NAMALWA (cell line): ENCODE measurements around the gene TBC1D9.

Experiments
- DNase-seq: peaks from one replicate; pipeline ENCODE4 v3.0.0-alpha.2; 2015; ENCODE audit warnings: low spot score

Gene TBC1D9

DNA sequence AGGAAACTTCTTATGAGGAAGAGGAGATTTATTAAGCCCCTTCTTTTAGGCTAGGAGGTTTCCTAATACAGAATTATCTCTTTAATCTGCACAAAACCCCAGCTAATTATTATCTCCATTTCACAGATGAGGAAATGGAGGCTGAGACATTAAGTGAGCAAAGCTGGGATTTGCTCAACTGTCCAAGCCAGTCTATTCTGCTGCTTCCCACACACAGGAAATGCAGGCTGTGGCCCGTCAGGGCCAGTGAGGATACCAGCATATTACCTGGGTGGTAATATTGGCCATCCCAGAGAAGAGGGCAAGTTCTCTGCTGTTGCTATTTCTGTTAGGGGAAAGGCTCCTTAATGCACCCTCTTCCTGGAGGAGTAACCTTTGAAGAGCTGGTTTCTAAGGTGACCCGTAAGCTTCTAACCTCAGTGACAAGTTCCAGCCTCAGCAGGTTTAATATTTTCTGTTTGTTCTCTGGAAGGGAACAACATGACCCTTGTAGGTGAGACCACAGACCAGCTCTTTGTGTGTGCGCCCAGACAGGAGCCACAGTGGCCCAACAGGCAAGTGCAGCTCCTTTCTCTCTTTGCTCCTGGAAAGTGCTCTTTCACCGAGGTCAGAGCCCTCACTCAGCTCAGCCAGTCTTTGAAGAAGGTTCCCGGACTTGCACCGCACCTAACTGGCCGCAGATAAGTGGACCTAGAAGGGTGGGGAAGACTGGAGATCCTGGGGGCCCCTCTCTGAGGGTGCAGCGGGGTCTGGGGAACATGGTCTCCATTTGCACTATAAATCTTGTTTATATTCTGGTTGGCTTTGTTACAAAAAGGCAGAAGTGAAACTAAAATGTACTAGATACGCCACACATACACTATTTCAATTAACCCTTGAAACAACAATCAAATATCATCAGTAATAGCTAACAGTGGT, 35.5 kb downstream of the TBC1D9 start:
- DNase-seq = peak; percentile 54

DNA sequence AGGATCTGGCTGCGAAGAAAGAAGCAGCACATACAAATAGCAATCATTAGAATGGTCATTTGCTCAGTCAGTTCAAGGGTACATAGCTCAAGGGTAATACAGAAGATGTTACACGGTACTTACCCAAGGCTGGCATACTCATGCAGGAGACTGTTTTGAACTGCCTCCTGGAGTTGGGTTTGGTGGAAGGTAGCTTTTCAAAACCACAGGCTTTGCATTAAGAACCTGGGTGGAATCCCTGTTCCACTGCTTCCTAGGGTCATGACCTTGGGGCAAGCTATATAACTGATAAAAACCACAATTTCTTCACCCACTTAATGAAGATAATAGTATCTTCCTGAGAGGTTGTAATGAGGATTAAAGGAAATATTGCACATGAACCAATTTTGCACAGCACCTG, 36.5 kb downstream of the TBC1D9 start:
- DNase-seq = peak; percentile 9

DNA sequence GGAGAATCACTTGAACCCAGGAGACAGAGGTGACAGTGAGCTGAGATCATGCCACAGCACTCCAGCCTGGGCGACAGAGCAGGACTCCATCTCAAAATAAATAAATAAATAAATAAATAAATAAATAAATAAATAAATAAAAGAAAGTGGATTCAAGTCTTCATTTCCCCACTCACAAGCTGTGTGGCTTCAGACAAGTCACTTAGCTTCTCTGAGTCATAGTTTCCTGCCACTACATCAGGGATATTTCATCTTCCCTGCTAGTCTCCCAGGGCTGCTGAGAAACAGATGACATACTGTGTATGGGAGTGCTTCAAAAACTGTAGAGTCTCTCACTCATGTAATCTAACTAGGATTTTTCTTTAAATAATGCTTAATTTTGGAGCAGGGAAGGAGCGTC, 37.2 kb downstream of the TBC1D9 start:
- DNase-seq = no peak

GRCh38 chr4:140718241-140718952, 37.8 kb downstream of the TBC1D9 start:
- no peak for DNase-seq

DNA sequence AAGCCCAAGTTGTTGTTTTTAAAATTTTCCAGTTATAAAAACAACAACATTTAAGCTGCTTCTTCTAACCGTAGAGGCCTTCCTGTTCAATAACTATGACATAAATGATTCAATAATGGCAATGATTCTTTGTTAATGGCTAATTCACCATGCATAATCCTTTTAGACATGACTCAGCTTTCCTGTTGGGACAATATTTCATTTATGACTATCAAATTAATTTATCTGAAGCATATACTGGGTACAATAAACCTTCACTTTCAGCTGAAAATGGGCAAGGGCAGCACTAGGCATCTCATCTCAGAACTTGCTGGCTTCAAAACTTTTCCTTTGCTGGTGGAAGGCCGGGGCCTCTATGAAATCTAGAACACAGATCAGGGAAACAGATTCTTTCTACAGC, 38.9 kb downstream of the TBC1D9 start:
- no peak for DNase-seq

DNA sequence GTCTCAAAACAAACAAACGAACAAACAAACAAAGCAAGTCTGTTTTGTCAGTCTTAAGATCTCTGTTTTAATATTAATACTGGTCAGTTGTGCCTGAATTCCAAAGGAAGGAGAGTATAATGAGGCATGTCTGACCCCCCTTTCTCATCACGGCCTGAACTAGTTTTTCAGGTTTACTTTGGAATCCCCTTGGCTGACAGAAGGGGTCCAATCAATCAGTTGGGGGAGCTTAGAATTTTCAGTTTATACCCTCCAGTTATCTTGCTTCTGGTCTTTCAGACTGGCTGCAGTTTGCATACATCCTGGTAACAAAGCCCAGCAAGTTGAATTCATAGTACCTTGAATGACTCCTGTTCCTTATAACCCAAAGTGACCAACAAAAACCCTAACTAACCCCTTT, 41.1 kb downstream of the TBC1D9 start:
- no peak for DNase-seq

- peak; percentile 15 for DNase-seq
Observed at GRCh38 chr4:140711910-140712309, 44.3 kb downstream of the TBC1D9 start.

DNA sequence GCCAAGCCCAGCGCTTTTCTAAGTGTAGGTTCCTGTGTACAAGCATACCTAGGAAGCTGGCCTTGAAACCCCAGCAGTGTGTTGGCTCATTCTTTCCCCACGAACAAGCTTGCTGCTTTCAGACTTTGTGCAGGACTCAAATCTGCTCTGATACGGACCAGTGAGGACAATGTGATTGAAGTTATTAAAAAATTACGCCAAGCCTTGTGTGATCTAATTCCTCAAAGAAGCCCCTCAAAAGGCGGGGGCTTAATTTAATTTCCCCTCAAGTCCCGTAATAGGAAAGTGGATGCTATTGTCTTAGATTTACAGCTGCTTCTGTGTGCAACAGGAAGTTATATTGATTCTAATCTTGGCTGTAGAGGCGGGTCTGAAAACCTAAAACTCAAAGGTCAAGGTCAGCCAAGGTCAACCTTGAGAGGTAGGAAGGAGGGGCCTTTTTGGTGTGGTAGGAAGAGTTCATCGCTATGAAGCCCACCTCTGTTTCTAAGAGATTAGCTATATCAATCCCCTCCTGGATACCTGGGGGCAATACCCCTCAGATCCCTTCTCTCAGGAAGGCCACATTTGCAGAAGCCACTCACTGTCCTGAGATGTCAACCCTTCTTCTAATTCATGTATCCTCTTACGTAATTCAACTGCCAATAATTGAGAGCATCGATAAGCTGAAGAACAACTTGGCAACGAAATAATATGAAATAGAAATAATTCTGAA, 45.1 kb downstream of the TBC1D9 start:
- no peak for DNase-seq

DNA sequence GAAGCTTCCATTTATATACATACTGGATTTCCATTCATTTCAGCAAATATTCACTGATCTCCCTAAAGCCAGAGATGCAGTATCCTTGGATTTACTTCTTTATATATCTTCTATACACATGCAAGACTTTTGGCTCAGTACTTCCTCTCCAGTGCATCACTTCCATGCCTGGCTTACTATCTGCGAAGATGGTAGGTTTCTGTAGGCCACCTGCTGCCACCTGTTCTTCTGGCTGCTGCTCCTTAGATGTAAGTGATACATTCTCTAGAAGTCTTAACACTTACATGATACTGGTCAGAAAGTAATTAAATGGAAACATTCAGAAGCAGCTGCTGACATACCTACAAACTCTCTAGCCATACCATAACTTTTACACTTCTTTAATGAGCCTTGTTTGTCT, 48.9 kb downstream of the TBC1D9 start:
- no peak for DNase-seq

GRCh38 chr4:140706665-140707064, 49.5 kb downstream of the TBC1D9 start:
- DNase-seq = no peak

DNA sequence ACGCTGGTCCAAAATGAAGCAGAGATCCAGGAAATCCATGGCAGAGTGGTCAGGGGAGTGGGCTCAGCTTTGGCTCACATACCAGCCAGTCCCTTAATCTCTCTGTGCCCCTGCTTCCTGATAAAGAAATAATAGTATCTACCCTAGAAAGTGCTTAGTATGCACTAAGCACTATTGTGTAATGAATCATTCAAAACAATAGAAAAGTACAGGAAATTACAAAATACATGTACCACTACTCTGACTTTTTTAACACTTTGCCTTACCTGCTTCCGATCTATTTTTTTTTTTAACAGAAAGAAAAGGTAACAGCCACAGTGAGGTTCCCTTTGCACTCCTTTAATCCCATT, 49.9 kb downstream of the TBC1D9 start:
- DNase-seq = no peak

DNA sequence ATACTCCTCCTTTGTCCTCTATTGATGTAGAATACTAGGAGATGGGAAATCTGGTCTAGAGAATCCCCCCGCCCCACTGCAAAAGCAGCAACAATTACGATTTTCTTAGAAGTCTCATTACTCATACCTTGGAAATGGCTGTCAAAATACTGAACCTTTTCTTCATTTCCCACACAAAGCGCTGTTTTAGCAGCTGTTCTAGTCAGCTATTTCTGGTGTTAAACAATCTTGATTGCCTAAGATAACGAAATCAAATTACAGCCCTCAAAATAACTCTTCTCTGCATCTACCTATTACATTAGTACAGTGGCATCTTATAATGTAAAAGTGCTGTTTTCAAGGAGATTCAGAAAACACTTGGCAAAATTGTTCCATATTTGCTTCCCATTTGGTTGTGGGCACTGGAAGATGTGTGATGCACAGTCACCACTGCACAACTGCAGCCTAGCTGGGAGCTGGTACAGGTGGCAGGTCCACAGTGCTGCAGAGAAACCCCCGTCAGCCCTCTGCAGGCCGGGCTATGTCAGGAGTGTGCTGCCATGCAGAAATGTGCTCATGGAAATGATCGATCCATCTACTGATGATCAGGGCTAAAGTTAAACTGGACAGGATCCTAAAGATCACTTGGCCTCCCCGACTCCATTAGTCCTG, 50.4 kb downstream of the TBC1D9 start:
- no peak for DNase-seq

GRCh38 chr4:140704964-140705363, 51.2 kb downstream of the TBC1D9 start:
- no peak for DNase-seq

DNA sequence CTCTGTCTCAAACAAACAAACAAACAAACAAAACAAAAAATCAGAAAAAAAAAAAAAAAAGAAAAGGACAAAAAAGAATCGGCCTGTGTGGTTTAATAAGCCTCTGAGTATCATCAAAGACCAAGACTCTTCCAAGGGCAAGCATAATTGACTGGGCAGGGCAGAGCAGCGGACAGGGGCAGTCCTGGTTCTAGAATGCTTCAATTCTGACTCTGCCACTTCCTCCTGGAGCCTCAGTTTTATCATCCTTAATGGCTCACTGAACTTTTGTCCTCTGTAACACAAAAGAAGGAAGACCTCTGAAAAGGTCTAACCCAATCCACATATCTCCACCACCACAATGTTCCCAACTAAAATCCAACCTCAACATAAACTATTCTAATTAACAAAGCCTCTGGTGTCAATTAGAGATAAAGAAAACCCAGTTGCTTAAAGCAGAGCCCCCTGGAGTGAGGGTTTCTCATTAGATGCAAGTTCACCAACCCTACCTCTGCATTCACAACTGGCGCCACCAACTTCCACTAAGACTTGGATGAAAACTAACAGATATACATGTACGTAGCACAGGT, 51.7 kb downstream of the TBC1D9 start:
- no peak for DNase-seq

DNA sequence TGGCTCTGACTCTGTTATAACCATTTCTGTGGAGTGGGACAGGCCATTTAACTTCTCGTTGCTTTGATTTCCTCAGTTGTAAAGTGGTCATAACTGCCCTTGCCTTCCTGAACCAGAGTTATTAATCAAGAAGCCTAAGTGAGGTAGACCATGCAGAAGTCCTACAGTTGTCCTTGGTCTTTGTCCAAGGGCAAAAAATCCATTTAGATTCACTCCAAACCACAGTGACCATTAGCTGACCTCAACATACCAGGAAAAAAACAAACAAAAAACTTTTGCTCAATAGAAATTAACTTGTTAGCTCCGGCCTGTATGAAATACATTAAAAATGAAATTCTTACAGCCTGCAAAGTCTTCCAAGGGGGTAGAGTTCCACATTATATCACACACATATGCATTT, 52.7 kb downstream of the TBC1D9 start:
- no peak for DNase-seq

DNA sequence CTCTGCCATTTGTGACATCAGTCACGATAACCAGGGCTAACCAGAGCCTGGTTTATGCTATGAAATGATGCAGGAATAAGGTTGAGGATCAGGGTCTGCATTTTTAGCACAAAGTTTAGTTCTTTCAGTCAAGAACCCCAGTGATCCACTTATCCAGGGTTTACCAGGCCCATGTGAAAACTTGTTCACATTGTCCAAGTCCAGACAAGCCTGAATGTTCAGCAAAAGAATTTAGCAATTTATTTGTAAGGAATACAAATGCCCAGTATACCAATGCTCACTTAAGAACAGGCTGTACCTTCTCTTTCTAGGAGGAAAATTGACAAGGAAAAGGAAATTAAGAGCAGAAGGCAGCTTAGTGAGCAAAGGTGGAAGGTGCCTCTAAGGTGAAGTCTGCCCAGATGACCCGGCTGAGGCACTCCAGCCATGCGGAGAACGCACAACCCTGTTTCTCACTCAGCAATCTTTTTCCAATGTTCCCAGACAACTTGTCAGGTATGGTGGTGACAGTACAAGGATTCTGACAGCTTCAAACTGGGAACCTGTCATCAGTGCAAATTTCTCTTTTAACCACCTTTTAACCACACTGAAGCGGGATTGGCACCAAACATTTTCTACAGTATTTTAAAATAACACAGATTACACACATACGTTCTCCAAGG, 54.0 kb downstream of the TBC1D9 start:
- DNase-seq = no peak

- no peak for DNase-seq
Observed at GRCh38 chr4:140701071-140701470, 55.1 kb downstream of the TBC1D9 start.

GRCh38 chr4:140697709-140698560, 58.2 kb downstream of the TBC1D9 start:
- no peak for DNase-seq

- no peak for DNase-seq
Observed at GRCh38 chr4:140695483-140695882, 60.7 kb downstream of the TBC1D9 start.

GRCh38 chr4:140693562-140693961, 62.6 kb downstream of the TBC1D9 start:
- DNase-seq = no peak

DNA sequence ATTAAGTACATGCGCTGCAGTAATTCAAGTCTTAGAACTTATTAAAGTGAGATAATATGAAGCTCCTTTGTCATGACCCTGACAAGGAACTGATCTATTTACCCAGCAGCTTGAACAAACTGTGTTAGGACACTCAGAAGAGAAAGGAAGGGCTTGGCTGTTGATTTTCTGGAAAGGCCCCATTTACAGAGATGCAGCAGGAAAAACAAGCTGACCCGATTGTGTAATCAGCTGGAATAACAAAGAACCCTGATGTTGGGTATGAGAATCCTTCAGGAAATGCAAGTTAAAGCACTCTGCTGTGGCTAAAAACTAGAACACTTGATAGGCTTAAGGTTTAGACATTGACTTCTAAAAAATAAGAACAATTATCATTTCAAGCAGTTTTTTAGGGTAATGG, 64.8 kb downstream of the TBC1D9 start:
- DNase-seq = no peak
